ENCODE measurements around the gene TRPM4.

The TRPM4 gene

DNA sequence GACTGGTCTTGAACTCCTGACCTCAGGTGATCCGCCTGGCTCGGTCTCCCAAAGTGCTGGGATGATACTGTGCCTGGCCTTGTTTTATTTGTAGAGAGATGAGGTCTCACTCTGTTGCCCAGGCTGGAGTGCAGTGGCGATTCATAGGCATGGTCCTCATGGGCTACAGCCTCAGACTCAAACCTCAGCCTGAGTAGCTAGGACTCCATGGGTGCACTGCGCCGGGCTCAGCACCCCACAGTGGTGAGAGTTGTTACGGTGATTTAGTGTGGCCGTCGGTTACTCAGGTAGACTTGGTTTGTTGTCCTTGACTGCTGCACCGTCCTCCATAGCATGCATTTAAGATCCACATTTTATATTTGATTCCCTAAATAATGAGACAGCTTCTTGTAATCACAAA, 86.7 kb downstream of the TRPM4 start:
- no peak for ATAC-seq
- TF ChIP-seq SNAI2 (CRISPR knock-in tag; IDR thresholded peaks at IDR 0.05) = no peak
- TF ChIP-seq CSDC2 (CRISPR knock-in tag; IDR thresholded peaks at IDR 0.05) = no peak
- no peak for TF ChIP-seq ARNTL (CRISPR knock-in tag; IDR thresholded peaks at IDR 0.05; ENCODE audit: borderline replicate concordance, low read depth)
- TF ChIP-seq, protein P1, sequence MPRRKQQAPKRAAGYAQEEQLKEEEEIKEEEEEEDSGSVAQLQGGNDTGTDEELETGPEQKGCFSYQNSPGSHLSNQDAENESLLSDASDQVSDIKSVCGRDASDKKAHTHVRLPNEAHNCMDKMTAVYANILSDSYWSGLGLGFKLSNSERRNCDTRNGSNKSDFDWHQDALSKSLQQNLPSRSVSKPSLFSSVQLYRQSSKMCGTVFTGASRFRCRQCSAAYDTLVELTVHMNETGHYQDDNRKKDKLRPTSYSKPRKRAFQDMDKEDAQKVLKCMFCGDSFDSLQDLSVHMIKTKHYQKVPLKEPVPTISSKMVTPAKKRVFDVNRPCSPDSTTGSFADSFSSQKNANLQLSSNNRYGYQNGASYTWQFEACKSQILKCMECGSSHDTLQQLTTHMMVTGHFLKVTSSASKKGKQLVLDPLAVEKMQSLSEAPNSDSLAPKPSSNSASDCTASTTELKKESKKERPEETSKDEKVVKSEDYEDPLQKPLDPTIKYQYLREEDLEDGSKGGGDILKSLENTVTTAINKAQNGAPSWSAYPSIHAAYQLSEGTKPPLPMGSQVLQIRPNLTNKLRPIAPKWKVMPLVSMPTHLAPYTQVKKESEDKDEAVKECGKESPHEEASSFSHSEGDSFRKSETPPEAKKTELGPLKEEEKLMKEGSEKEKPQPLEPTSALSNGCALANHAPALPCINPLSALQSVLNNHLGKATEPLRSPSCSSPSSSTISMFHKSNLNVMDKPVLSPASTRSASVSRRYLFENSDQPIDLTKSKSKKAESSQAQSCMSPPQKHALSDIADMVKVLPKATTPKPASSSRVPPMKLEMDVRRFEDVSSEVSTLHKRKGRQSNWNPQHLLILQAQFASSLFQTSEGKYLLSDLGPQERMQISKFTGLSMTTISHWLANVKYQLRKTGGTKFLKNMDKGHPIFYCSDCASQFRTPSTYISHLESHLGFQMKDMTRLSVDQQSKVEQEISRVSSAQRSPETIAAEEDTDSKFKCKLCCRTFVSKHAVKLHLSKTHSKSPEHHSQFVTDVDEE (CRISPR knock-in tag; IDR thresholded peaks at IDR 0.05) = no peak

DNA sequence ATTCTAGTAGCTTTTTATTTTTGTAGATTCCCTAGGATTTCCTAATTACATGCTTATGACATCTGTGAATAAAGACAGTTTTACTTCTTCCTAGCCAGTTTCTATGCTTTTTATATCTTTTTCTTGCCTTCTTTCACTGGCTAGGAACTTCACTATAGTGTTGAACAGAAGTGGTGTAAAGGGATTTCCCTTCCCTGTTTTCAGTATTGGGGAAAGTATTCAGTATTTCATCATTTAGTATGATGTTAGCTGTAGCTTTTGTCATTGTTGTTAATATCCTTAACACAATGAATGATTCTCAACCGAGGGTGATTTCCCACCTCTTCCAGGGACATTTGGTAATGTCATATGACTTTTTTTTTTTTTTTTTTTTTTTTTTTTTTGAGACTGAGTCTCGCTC, 90.1 kb downstream of the TRPM4 start:
- TF ChIP-seq ZNF70 (CRISPR knock-in tag; IDR thresholded peaks at IDR 0.05) (no peak), ZFP30 (CRISPR knock-in tag; IDR thresholded peaks at IDR 0.05) (no peak), PPARA (CRISPR knock-in tag; IDR thresholded peaks at IDR 0.05; ENCODE audit: borderline replicate concordance) (no peak), ZC3H10 (CRISPR knock-in tag; IDR thresholded peaks at IDR 0.05) (no peak), OSR1 (CRISPR knock-in tag; IDR thresholded peaks at IDR 0.05) (no peak), ISL1 (CRISPR knock-in tag; IDR thresholded peaks at IDR 0.05) (no peak), TOX (CRISPR knock-in tag; IDR thresholded peaks at IDR 0.05; ENCODE audit: borderline replicate concordance) (no peak), BACH2 (CRISPR knock-in tag; IDR thresholded peaks at IDR 0.05; ENCODE audit: borderline replicate concordance) (no peak), TCF4 (CRISPR knock-in tag; IDR thresholded peaks at IDR 0.05; ENCODE audit: borderline replicate concordance) (no peak), ESRRG (CRISPR knock-in tag; IDR thresholded peaks at IDR 0.05) (no peak), ARNTL (CRISPR knock-in tag; IDR thresholded peaks at IDR 0.05; ENCODE audit: borderline replicate concordance, low read depth) (no peak), ZFP3 (CRISPR knock-in tag; IDR thresholded peaks at IDR 0.05) (no peak), GLIS3 (CRISPR knock-in tag; IDR thresholded peaks at IDR 0.05) (no peak)
- TF ChIP-seq, protein P1 (CRISPR knock-in tag; IDR thresholded peaks at IDR 0.05) = no peak
- TF ChIP-seq, protein P2, sequence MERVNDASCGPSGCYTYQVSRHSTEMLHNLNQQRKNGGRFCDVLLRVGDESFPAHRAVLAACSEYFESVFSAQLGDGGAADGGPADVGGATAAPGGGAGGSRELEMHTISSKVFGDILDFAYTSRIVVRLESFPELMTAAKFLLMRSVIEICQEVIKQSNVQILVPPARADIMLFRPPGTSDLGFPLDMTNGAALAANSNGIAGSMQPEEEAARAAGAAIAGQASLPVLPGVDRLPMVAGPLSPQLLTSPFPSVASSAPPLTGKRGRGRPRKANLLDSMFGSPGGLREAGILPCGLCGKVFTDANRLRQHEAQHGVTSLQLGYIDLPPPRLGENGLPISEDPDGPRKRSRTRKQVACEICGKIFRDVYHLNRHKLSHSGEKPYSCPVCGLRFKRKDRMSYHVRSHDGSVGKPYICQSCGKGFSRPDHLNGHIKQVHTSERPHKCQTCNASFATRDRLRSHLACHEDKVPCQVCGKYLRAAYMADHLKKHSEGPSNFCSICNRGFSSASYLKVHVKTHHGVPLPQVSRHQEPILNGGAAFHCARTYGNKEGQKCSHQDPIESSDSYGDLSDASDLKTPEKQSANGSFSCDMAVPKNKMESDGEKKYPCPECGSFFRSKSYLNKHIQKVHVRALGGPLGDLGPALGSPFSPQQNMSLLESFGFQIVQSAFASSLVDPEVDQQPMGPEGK (CRISPR knock-in tag; IDR thresholded peaks at IDR 0.05; ENCODE audit: borderline replicate concordance) = no peak
- TF ChIP-seq, protein P3, sequence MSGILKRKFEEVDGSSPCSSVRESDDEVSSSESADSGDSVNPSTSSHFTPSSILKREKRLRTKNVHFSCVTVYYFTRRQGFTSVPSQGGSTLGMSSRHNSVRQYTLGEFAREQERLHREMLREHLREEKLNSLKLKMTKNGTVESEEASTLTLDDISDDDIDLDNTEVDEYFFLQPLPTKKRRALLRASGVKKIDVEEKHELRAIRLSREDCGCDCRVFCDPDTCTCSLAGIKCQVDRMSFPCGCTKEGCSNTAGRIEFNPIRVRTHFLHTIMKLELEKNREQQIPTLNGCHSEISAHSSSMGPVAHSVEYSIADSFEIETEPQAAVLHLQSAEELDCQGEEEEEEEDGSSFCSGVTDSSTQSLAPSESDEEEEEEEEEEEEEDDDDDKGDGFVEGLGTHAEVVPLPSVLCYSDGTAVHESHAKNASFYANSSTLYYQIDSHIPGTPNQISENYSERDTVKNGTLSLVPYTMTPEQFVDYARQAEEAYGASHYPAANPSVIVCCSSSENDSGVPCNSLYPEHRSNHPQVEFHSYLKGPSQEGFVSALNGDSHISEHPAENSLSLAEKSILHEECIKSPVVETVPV (CRISPR knock-in tag; IDR thresholded peaks at IDR 0.05) = no peak
- no peak for ATAC-seq

DNA sequence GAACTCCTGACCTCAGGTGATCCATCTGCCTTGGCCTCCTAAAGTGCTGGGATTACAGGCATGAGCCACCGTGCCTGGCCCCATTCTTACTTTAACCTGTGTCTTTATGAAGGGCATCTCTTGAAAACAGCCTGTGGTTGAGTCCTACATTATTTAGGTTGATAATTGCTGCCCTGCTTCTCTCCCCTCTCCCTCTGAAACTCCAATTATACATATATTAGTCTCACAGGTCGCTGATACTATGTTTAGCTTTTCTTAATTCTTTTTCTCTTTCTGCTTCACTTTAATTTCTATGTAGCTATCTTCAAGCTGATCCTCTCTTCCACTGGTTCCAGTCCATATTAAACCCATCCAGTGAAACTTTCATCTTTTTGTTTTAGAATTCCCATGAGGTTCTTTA, 92.3 kb downstream of the TRPM4 start:
- no peak for TF ChIP-seq GLIS3 (CRISPR knock-in tag; IDR thresholded peaks at IDR 0.05)
- TF ChIP-seq, protein P3 (CRISPR knock-in tag; IDR thresholded peaks at IDR 0.05) = no peak
- TF ChIP-seq, protein P4, sequence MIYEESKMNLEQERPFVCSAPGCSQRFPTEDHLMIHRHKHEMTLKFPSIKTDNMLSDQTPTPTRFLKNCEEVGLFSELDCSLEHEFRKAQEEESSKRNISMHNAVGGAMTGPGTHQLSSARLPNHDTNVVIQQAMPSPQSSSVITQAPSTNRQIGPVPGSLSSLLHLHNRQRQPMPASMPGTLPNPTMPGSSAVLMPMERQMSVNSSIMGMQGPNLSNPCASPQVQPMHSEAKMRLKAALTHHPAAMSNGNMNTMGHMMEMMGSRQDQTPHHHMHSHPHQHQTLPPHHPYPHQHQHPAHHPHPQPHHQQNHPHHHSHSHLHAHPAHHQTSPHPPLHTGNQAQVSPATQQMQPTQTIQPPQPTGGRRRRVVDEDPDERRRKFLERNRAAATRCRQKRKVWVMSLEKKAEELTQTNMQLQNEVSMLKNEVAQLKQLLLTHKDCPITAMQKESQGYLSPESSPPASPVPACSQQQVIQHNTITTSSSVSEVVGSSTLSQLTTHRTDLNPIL (CRISPR knock-in tag; IDR thresholded peaks at IDR 0.05; ENCODE audit: low read depth) = no peak
- TF ChIP-seq OSR1 (CRISPR knock-in tag; IDR thresholded peaks at IDR 0.05) = no peak
- TF ChIP-seq RARB (CRISPR knock-in tag; IDR thresholded peaks at IDR 0.05) = no peak
- TF ChIP-seq ZNF70 (CRISPR knock-in tag; IDR thresholded peaks at IDR 0.05) = no peak
- TF ChIP-seq SNAI2 (CRISPR knock-in tag; IDR thresholded peaks at IDR 0.05) = no peak
- TF ChIP-seq ZC3H10 (CRISPR knock-in tag; IDR thresholded peaks at IDR 0.05) = no peak
- TF ChIP-seq CSDC2 (CRISPR knock-in tag; IDR thresholded peaks at IDR 0.05) = no peak
- TF ChIP-seq TOX (CRISPR knock-in tag; IDR thresholded peaks at IDR 0.05; ENCODE audit: borderline replicate concordance) = no peak
- TF ChIP-seq ARNTL (CRISPR knock-in tag; IDR thresholded peaks at IDR 0.05; ENCODE audit: borderline replicate concordance, low read depth) = no peak
- TF ChIP-seq ZNF565 (CRISPR knock-in tag; conservative IDR thresholded peaks at IDR 0.05; ENCODE audit: low read depth) = no peak
- TF ChIP-seq, protein P2 (CRISPR knock-in tag; IDR thresholded peaks at IDR 0.05; ENCODE audit: borderline replicate concordance) = no peak
- TF ChIP-seq PPARA (CRISPR knock-in tag; IDR thresholded peaks at IDR 0.05; ENCODE audit: borderline replicate concordance) = no peak
- no peak for ATAC-seq
